Gastrocnemius medialis (tissue), 4 donors: Measurements from ENCODE around the gene CALY.

Experiments used
- CTCF ChIP-seq, 5 experiments: fragments of 450-650 bp in 3 of 5; fragments of 200-600 bp in 2 of 5; sonication (generic) in 2 of 5; IDR thresholded peaks in 4 of 5; conservative IDR thresholded peaks in 1 of 5; 1 replicate in 4 of 5; 2 replicates in 1 of 5; pipeline ENCODE4 v1.5.1; 2016 to 2019; ENCODE audit warnings: antibody characterized with exemption in 5 of 5, mild to moderate bottlenecking in 3 of 5, moderate library complexity in 3 of 5
- POLR2A ChIP-seq, 2 donors: fragments of 450-650 bp; IDR thresholded peaks; one replicate each; pipeline ENCODE4 v1.6.1; 2017; ENCODE audit warnings: antibody characterized with exemption in 2 of 2, mild to moderate bottlenecking in 2 of 2, moderate library complexity in 2 of 2

- no peak for TF ChIP-seq CTCF (IDR thresholded peaks at IDR 0.05 in 4 of 5, conservative IDR thresholded peaks at IDR 0.05 in 1 of 5)
- no peak for TF ChIP-seq POLR2A (IDR thresholded peaks at IDR 0.05)
Observed at GRCh38 chr10:133281084-133281483, 55.6 kb downstream of the CALY start.
